22Rv1 (cell line): Measurements from ENCODE around the gene MCUB.

Experiments used
- CTCF ChIP-seq: fragments of 450-650 bp; IDR thresholded peaks from 2 replicates; pipeline ENCODE4 v1.5.1; 2017; ENCODE audit warnings: mild to moderate bottlenecking
- ZFX ChIP-seq: fragments of 450-650 bp; IDR thresholded peaks from 2 replicates; pipeline ENCODE4 v1.6.1; 2017; ENCODE audit warnings: antibody characterized with exemption, borderline replicate concordance

- TF ChIP-seq CTCF (no peak), ZFX (no peak)
Observed at GRCh38 chr4:109718759-109719158, 158.7 kb downstream of the MCUB start.
